Measurements from ENCODE around the gene PC. TPM values are rescaled to one million over a fixed set of nuclear protein-coding genes. Genes with fewer than 3 reads are reported as not detected.
A peak's percentile ranks its signal among the peaks of the same experiment; 100 is the strongest.

PC gene
- polyA plus RNA-seq, 1 of the 3 experiments (the other 2 are of a cell fraction), result 9.7 TPM

DNA sequence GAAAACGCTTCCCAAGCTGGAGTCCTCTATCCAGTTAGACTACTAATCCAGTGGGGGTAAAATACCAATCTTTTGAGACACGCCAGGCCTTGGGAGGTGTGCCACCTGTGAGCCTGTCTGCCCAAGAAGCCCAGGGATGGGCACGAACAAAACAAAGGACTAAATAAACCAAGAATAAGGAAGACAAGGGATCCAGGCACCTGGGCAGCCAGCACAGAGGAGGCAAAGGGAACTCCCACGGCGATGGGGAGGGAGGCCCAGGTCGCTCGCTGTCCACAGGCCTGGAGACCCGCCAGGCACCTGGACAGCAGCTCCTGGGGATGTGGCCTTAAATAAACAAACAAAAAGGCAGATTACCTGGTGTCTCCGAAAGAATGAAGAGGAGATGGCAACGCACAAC lies 69.9 kb downstream of the PC start:
- Histone ChIP-seq H3K9me3 (no peaks in the 10 kb centered on the region), H3F3A (replicated peaks; ENCODE audit: insufficient read depth) (peaks cover 8% of the 10 kb centered on the region), H4K20me1 (ENCODE audit: insufficient read depth) (no peaks in the 10 kb centered on the region), H3K4me3 (ENCODE audit: low read depth in 2 of 2, low read length in 1 of 2) (no peak overlapping the region), H3K79me2 (ENCODE audit: insufficient read depth) (no peaks in the 10 kb centered on the region), H3K27ac (ENCODE audit: low read depth in 2 of 2, low read length in 1 of 2) (no peak overlapping the region), H3K4me2 (no peak overlapping the region), H2AFZ (ENCODE audit: low read depth) (no peak overlapping the region), H3K4me1 (ENCODE audit: control insufficient read depth in 1 of 2, insufficient read depth in 2 of 2, low read depth in 1 of 2, low read length in 1 of 2) (peaks cover 7 to 17% of the 10 kb centered on the region in 2 experiments; a peak in 2 of 4 replicates), H3K9me2 (no peaks in the 10 kb centered on the region), H3K36me3 (replicated peaks in 1 of 2; ENCODE audit: control insufficient read depth in 1 of 2, insufficient read depth in 2 of 2, low read length in 1 of 2) (no peaks in the 10 kb centered on the region), H3K27me3 (ENCODE audit: insufficient read depth) (no peaks in the 10 kb centered on the region), H3K9ac (no peak overlapping the region)
- no peak for DNase-seq
- TF ChIP-seq TCF12 (IDR thresholded peaks at IDR 0.05), result no peak
- ChIA-PET POLR2A (interaction anchor here (0.6 kb wide), 1 partner anchor 34 kb away, joined by 4 read pairs; no protein-coding TSS in a partner anchor), CTCF (interaction anchor here (0.6 to 1.1 kb wide), 2 partner anchors 10 to 86 kb away, joined by 3 read pairs; no protein-coding TSS in a partner anchor)
- WGBS (ENCODE audit: low lambda C conversion rate), result 96% methylated on average over 10 of the region's 10 CpGs

DNA sequence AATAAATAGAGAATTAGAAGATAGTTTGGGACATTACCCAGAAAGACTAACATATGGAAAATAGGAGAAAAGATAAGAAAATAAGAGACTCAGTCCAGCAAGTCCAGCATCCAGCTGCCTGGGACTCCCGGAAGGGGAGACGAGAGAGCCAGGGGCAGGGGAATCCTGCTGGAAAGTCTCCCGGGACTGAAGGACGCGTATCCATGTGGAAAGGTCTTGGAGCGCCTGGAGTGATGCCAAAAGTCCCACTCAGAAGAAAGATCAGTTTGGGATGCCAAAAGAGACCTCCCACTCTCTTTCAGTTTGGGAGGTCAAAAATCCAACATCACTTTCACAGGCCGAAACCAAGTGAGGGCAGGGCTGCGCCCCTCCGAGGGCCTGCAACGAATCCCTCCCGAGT lies 70.7 kb downstream of the PC start:
- H2AFZ ChIP-seq (ENCODE audit: low read depth), result no peak overlapping the region
- H4K20me1 ChIP-seq (ENCODE audit: insufficient read depth), result no peaks in the 10 kb centered on the region
- H3K36me3 ChIP-seq (replicated peaks in 1 of 2; ENCODE audit: control insufficient read depth in 1 of 2, insufficient read depth in 2 of 2, low read length in 1 of 2), result no peaks in the 10 kb centered on the region
- no peak overlapping the region for H3K27ac ChIP-seq (ENCODE audit: low read depth in 2 of 2, low read length in 1 of 2)
- H3K4me3 ChIP-seq (ENCODE audit: low read depth in 2 of 2, low read length in 1 of 2), result no peak overlapping the region
- no peaks in the 10 kb centered on the region for H3K9me3 ChIP-seq
- ChIA-PET POLR2A (no interaction called here), CTCF (interaction anchor here (0.6 to 1.1 kb wide), 2 partner anchors 10 to 87 kb away, joined by 3 read pairs; no protein-coding TSS in a partner anchor)
- peaks cover 4 to 24% of the 10 kb centered on the region in 2 experiments; a peak in 2 of 4 replicates for H3K4me1 ChIP-seq (ENCODE audit: control insufficient read depth in 1 of 2, insufficient read depth in 2 of 2, low read depth in 1 of 2, low read length in 1 of 2)
- TF ChIP-seq, protein P1, sequence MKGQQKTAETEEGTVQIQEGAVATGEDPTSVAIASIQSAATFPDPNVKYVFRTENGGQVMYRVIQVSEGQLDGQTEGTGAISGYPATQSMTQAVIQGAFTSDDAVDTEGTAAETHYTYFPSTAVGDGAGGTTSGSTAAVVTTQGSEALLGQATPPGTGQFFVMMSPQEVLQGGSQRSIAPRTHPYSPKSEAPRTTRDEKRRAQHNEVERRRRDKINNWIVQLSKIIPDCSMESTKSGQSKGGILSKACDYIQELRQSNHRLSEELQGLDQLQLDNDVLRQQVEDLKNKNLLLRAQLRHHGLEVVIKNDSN (IDR thresholded peaks at IDR 0.05; ENCODE audit: borderline replicate concordance, low read depth), result no peak
- no peak for TF ChIP-seq RFX5 (IDR thresholded peaks at IDR 0.05; ENCODE audit: low read length)
- TF ChIP-seq SIN3A (IDR thresholded peaks at IDR 0.05; ENCODE audit: borderline replicate concordance, low read depth, low read length), result no peak
- no peak for TF ChIP-seq RXRA (IDR thresholded peaks at IDR 0.05; ENCODE audit: borderline replicate concordance, low read depth)
- TF ChIP-seq TCF12 (IDR thresholded peaks at IDR 0.05), result no peak
- TF ChIP-seq, protein P2, sequence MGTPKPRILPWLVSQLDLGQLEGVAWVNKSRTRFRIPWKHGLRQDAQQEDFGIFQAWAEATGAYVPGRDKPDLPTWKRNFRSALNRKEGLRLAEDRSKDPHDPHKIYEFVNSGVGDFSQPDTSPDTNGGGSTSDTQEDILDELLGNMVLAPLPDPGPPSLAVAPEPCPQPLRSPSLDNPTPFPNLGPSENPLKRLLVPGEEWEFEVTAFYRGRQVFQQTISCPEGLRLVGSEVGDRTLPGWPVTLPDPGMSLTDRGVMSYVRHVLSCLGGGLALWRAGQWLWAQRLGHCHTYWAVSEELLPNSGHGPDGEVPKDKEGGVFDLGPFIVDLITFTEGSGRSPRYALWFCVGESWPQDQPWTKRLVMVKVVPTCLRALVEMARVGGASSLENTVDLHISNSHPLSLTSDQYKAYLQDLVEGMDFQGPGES (IDR thresholded peaks at IDR 0.05; ENCODE audit: low read depth, low read length), result no peak
- H3K4me2 ChIP-seq, result no peak overlapping the region
- H3K9me2 ChIP-seq, result no peaks in the 10 kb centered on the region
- peaks cover 8% of the 10 kb centered on the region for H3F3A ChIP-seq (replicated peaks; ENCODE audit: insufficient read depth)
- 92% methylated on average over 11 of the region's 11 CpGs for WGBS (ENCODE audit: low lambda C conversion rate)
- no peaks in the 10 kb centered on the region for H3K79me2 ChIP-seq (ENCODE audit: insufficient read depth)
- H3K9ac ChIP-seq, result no peak overlapping the region
- DNase-seq, result no peak
- no peaks in the 10 kb centered on the region for H3K27me3 ChIP-seq (ENCODE audit: insufficient read depth)

DNA sequence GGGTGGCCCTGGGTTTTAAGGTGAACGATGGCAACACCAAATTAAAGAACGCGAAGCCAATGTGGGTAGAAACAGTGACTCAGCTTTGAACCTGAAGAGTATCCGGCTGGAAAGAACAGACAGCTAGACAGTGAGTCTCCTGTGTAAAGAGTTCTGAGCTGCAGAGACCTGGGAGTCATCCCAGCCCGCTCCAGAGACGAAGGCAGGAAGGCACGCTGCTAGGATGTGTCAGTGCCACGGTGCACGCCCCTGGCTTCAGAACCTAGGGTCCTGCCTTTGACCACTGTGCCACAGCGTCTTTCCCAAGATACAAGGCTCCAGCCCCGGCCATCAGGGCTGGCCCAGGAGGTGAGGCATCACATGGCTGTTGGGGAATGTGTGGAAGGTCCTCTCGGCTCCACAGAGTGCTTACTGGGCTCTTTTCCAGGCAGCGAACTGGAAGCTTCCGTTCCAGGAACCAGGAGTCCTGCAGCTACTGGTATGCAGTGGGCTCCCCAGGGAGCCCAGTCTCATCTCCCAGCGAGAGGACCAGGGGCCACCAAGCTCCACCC lies 71.4 kb downstream of the PC start:
- no peak overlapping the region for H3K9ac ChIP-seq
- no peak overlapping the region for H3K4me3 ChIP-seq (ENCODE audit: low read depth in 2 of 2, low read length in 1 of 2)
- no peak overlapping the region for H2AFZ ChIP-seq (ENCODE audit: low read depth)
- H4K20me1 ChIP-seq (ENCODE audit: insufficient read depth), result no peaks in the 10 kb centered on the region
- peaks cover under 1% of the 10 kb centered on the region for H3F3A ChIP-seq (replicated peaks; ENCODE audit: insufficient read depth)
- peaks cover 4 to 30% of the 10 kb centered on the region in 2 experiments; a peak in 2 of 4 replicates for H3K4me1 ChIP-seq (ENCODE audit: control insufficient read depth in 1 of 2, insufficient read depth in 2 of 2, low read depth in 1 of 2, low read length in 1 of 2)
- no peaks in the 10 kb centered on the region for H3K9me3 ChIP-seq
- POLR2A ChIA-PET, result no interaction called here
- H3K4me2 ChIP-seq, result no peak overlapping the region
- peak overlapping the region in 1 of 2 experiments; percentile 61; a peak in 2 of 4 replicates for H3K27ac ChIP-seq (ENCODE audit: low read depth in 2 of 2, low read length in 1 of 2)
- CTCF ChIA-PET, result interaction anchor here (0.6 to 2.7 kb wide), 3 partner anchors 8 to 89 kb away, joined by 3 to 15 read pairs (median 3); partner anchors contain the start of gene C11orf86
- TF ChIP-seq EZH2phosphoT487 (IDR thresholded peaks at IDR 0.05; ENCODE audit: borderline replicate concordance, low read depth), result no peak
- TF ChIP-seq RCOR1 (IDR thresholded peaks at IDR 0.05; ENCODE audit: low read length), result no peak
- TF ChIP-seq, protein P3, sequence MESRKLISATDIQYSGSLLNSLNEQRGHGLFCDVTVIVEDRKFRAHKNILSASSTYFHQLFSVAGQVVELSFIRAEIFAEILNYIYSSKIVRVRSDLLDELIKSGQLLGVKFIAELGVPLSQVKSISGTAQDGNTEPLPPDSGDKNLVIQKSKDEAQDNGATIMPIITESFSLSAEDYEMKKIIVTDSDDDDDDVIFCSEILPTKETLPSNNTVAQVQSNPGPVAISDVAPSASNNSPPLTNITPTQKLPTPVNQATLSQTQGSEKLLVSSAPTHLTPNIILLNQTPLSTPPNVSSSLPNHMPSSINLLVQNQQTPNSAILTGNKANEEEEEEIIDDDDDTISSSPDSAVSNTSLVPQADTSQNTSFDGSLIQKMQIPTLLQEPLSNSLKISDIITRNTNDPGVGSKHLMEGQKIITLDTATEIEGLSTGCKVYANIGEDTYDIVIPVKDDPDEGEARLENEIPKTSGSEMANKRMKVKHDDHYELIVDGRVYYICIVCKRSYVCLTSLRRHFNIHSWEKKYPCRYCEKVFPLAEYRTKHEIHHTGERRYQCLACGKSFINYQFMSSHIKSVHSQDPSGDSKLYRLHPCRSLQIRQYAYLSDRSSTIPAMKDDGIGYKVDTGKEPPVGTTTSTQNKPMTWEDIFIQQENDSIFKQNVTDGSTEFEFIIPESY (IDR thresholded peaks at IDR 0.05; ENCODE audit: borderline replicate concordance, low read depth), result no peak
- TF ChIP-seq YY1 (IDR thresholded peaks at IDR 0.05; ENCODE audit: low read depth), result no peak
- no peak for TF ChIP-seq RXRA (IDR thresholded peaks at IDR 0.05; ENCODE audit: borderline replicate concordance, low read depth)
- no peak for TF ChIP-seq MXI1 (IDR thresholded peaks at IDR 0.05; ENCODE audit: low read depth, low read length)
- no peak for TF ChIP-seq SIN3A (IDR thresholded peaks at IDR 0.05; ENCODE audit: borderline replicate concordance, low read depth, low read length)
- DNase-seq, result no peak
- WGBS (ENCODE audit: low lambda C conversion rate), result 78% methylated on average over 7 of the region's 15 CpGs
- H3K36me3 ChIP-seq (replicated peaks in 1 of 2; ENCODE audit: control insufficient read depth in 1 of 2, insufficient read depth in 2 of 2, low read length in 1 of 2), result no peaks in the 10 kb centered on the region
- H3K9me2 ChIP-seq, result no peaks in the 10 kb centered on the region
- no peaks in the 10 kb centered on the region for H3K79me2 ChIP-seq (ENCODE audit: insufficient read depth)
- H3K27me3 ChIP-seq (ENCODE audit: insufficient read depth), result no peaks in the 10 kb centered on the region

Measured in SK-N-SH (cell line).